Motor neuron (in vitro differentiated cells): ENCODE measurements around the gene PPFIA2. TPM values are rescaled to one million over a fixed set of nuclear protein-coding genes. Genes with fewer than 3 reads are reported as not detected.
A peak's percentile ranks its signal among the peaks of the same experiment; 100 is the strongest.

ENCODE experiments used
- ATAC-seq, 8 experiments: fragments of 200-7000 bp; cut with Tn5 transposase; replicated peaks in 6 of 8; 2 replicates each; pipeline ENCODE4 v1.8.0; 2021; ENCODE audit warnings: mild to moderate bottlenecking in 8 of 8, moderate library complexity in 8 of 8
- H3K27ac ChIP-seq, 2 donors: fragments of 250-450 bp; sonication (Bioruptor Pico); 2 replicates each; pipeline ENCODE4 v1.9.0; 2021; ENCODE audit warnings: antibody characterized with exemption in 2 of 2, mild to moderate bottlenecking in 2 of 2, moderate library complexity in 1 of 2
- H3K4me1 ChIP-seq, 2 donors: fragments of 250-450 bp; sonication (Bioruptor Pico); replicated peaks in 1 of 2; 2 replicates each; pipeline ENCODE4 v1.6.1; 2021; ENCODE audit warnings: antibody characterized with exemption in 2 of 2, mild to moderate bottlenecking in 2 of 2, moderate library complexity in 1 of 2
- H3K4me3 ChIP-seq, 5 donors: fragments of 250-450 bp; sonication (Bioruptor Pico); 2 replicates each; pipeline ENCODE4 v1.9.0; 2021; ENCODE audit warnings: antibody characterized with exemption in 5 of 5, mild to moderate bottlenecking in 5 of 5, moderate library complexity in 4 of 5
- WGBS, 10 experiments: fragments of 450-650 bp; shearing (Covaris generic); methylation state at CpG; one replicate each; pipeline ENCODE4 v1.0.0; 2022; 5-methylcytosine and 5-hydroxymethylcytosine counted together
- in situ Hi-C, 9 experiments: fragments of 400-800 bp; cut with MboI; loops; one replicate each; pipeline ENCODE4 v1.15.0; 2021; ENCODE audit warnings: low sequenced_read_pairs in 9 of 9, low pct_unique_long_range_greater_than_20kb in 2 of 9; ENCODE audit not compliant: unreplicated experiment in 9 of 9
- total RNA-seq, 8 experiments: library from RNA; unstranded; fragments of 300-600 nt; gene quantifications; 2 replicates each; pipeline versions ENCODE4 v1.2.3 to v1.2.4, GENCODE V29; 2022

Gene PPFIA2
- total RNA-seq, 8 experiments from 2014 or later = 8.0 to 65.2 (median 39.1) TPM

DNA sequence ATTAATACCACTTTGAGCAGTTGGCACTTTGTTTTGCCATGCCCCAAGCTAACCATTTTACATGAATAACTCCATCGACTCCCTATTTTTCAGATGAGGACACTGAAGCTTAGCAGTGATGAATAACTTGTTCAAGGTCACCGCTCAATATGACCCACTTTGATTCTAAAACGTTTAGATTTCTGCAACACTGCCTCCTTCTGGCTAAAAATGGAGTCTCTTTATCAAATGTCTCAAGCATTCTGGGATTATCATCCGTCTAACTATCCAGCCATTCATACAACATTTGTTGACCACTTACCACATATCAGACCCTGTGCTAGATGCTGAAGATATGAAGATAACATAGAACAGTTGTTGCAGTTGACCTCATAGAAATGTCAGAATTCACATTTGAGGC lies 298.0 kb downstream of the PPFIA2 start:
- Histone ChIP-seq H3K4me3 (no peak overlapping the region), H3K27ac (no peak overlapping the region), H3K4me1 (peaks cover 0 to 10% of the 10 kb centered on the region in 2 donors)
- ATAC-seq = no peak
- in situ Hi-C loops = loop anchor here in 1 of 9 experiments (25.0 kb wide), 1 partner anchor 151 kb away; no protein-coding TSS in a partner anchor
- 35 to 100% (median 69%) methylated on average over 1 to 4 of the region's 4 CpGs for WGBS, 10 experiments

DNA sequence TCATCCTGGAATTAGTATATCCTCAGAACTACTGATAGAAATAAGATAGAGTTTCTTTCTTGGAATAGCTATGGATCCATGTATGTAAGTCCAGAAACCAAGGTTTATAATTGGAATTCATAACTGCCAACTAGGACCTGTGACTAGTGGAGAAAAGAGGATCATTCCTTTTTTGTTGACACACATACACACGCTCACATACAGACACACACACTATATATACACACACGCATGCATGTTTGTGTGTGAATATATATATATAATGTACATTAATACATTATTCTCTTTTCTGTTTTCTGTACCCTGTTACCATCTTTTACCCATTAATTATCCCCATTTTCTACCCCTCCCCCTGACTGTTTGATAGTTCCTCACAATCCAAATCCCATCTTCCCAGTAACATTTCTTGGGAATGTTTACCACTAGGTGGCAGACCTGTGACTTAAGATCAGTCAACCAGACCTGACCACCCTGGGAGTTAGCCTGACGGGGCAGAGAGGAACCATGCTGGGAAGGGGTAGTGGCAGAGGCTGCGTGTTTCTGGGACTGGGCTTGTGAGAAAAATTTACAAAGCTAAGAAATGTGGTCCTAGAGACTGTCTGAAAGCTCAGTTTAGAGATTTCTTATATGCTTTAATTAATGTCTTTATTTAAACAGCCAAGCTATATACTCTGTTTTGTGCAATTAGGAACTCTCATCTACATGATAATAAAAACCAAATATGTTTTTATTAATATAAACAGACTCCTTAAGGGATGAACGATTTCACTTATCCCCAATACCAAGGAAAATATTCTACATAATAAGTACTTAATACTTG lies 308.0 kb downstream of the PPFIA2 start:
- in situ Hi-C loops = loop anchor here in 2 of 9 experiments (10.0 to 25.0 kb wide), 2 partner anchors 161 to 174 kb away; no protein-coding TSS in a partner anchor
- Histone ChIP-seq H3K4me3 (no peak overlapping the region), H3K4me1 (no peaks in the 10 kb centered on the region), H3K27ac (no peak overlapping the region)
- 21 to 100% (median 50%) methylated on average over 2 to 5 of the region's 5 CpGs for WGBS, 10 experiments
- peak in 5 of 8 experiments; percentile 41 to 96 (median 91) for ATAC-seq

DNA sequence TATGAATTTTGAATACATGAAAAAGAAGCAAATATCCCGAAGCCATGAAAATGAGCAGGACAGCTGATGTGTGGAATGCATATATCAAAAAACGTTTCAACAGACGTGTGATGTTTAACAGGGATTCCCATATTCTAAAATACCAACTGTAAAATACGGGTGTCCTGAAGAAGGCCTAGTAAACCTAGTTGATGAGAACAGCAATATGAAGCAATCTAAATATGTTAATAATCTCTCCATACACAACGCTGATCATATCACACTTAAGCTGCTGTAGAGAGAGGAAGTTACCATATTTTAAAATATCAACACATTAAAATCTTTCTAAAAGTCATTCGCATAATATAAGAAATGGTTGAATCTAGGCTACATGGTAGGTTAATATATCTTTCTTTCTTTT lies 317.5 kb downstream of the PPFIA2 start:
- WGBS, 10 experiments = 10 to 96% (median 63%) methylated on average over 2 to 6 of the region's 6 CpGs; no CpG with 5 or more reads in 1 of the 10 experiments
- Histone ChIP-seq H3K4me1 (no peaks in the 10 kb centered on the region), H3K4me3 (no peak overlapping the region), H3K27ac (no peak overlapping the region)
- ATAC-seq = peak in 1 of 8 experiments; percentile 94
- in situ Hi-C loops = no loop called here

DNA sequence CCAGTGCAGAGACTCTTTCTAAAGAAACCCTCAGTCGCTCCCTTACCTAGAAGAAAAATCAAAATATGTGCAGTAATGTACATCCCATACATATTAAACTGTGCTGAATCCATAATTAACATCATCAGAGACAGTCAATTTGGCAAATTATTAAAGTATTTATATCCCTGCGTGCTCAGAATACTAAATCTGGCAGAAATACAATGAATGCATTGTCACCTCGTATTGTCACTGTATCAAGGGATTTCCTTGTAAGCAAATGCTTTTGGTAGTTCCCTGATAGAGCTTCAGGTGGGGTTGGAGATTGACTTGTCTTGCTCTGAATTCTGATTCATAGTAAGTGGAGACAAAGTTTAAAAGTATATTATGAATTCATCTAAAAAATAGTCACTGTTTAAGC lies 319.1 kb downstream of the PPFIA2 start:
- Histone ChIP-seq H3K4me1 (no peaks in the 10 kb centered on the region), H3K27ac (no peak overlapping the region), H3K4me3 (no peak overlapping the region)
- in situ Hi-C loops = no loop called here
- 5 to 100% (median 64%) methylated on average over 1 to 3 of the region's 3 CpGs; no CpG with 5 or more reads in 2 of the 10 experiments for WGBS, 10 experiments
- no peak for ATAC-seq

DNA sequence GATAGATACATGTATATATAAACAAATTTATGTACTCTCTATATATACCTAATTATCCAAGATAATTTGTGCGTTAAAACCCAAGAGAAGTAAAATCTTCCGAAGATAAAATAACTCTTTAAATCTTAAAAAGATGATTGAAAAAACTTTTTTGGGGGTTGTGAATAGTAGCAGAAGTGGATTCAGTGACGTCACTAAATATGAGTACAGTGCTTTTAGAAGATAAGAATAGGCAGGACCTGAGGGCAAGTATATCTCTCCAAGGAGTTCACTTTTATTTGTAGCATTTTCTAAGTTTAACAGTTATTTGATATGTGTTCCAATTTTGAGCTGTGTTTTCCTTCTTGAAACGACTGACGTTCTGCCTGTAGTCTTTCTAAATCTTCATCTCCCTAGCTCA lies 319.8 kb downstream of the PPFIA2 start:
- in situ Hi-C loops = no loop called here

DNA sequence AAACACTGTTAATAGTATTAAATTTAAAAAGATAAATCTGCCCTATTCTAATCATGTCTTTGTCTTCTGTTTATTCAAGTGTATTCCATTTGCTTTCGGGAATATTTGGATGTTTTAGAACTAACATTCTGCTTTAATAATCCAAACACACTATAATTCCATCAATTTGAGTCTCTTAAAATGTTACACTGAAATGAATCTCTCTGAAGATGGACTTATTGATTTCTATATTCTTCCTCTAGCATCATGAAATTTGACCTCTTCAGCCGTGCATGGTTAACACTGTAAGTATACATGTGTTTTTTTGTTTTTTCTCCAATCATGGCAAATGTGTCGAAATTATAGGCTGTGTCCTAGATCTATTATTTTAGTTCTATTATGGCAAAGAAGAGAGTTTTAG lies 342.1 kb downstream of the PPFIA2 start:
- 10 to 84% (median 56%) methylated on average over 2 to 3 of the region's 3 CpGs for WGBS, 10 experiments
- no peak for ATAC-seq

More for the DNA sequence above, 319.8 kb downstream of the PPFIA2 start:
- WGBS, 10 experiments = 24 to 100% (median 92%) methylated on average over 1 to 5 of the region's 5 CpGs
- Histone ChIP-seq H3K4me3 (no peak overlapping the region), H3K4me1 (no peaks in the 10 kb centered on the region), H3K27ac (no peak overlapping the region)
- ATAC-seq = no peak

DNA sequence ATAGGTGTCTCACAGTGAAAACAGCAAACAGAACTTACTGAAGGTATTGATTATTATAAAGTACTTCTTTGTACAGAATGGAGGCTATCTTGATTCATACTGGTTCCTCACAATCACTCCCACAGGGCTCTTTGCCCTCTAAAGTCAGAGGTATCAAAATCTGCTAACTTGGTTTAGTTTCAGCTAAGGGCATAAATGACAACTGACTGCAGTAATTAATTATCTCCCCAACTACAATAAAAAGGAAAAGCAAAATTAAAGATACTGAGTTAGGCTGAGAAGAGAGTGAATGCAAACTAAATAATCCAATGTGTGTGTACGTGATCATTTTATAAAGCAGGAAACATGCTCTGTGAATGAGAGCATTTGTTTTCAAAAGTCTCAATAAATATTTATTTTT lies 342.6 kb downstream of the PPFIA2 start:
- in situ Hi-C loops = no loop called here
- H3K4me3 ChIP-seq = no peak overlapping the region

More for the DNA sequence above, 342.1 kb downstream of the PPFIA2 start:
- H3K4me3 ChIP-seq = no peak overlapping the region
- in situ Hi-C loops = no loop called here
- no peak overlapping the region for H3K27ac ChIP-seq
- H3K4me1 ChIP-seq = peaks cover 0 to 7% of the 10 kb centered on the region in 2 donors

DNA sequence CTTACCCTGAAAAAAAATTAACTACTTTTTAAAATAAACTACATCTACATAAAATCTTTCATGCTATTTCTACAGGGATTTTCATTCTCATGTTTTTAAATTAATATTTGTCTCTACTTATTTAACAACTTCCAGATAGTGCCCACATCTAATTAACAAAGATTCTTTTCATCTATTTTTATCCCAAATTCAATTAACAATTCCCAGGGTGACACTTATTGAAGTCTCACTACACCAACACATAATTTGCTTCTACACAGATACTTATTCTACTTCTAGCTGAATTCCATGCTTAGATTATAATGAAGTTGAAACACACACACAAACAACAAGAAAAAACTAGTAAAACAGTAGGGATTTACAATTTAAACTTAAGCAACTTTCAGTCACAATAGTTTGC lies 344.7 kb downstream of the PPFIA2 start:
- Histone ChIP-seq H3K4me1 (peaks cover 0 to 7% of the 10 kb centered on the region in 2 donors), H3K4me3 (no peak overlapping the region), H3K27ac (no peak overlapping the region)
- in situ Hi-C loops = no loop called here
- no peak for ATAC-seq

More for the DNA sequence above, 342.6 kb downstream of the PPFIA2 start:
- Histone ChIP-seq H3K4me1 (peaks cover 0 to 7% of the 10 kb centered on the region in 2 donors), H3K27ac (no peak overlapping the region)
- WGBS, 10 experiments = 14 to 100% (median 84%) methylated on average over 1 of the region's 1 CpG; no CpG with 5 or more reads in 1 of the 10 experiments
- no peak for ATAC-seq

DNA sequence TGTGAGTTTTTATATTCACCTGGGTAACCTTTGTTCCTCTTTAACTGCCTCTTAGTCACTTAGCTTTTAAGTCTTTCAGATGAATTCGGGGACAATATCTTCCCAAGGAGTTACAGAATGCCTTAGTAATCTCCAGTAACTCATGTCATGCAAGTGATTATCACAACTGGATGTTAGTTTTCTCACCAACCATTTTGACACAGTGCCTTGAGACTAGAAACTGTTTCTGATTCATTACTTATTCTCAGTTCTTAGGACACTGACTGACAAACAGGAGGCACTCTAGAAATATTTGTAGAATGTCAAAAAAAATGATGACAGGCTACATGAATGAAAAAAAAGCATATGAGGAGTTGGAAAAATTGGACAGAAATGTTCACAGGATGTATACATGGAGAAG lies 346.2 kb downstream of the PPFIA2 start:
- H3K27ac ChIP-seq = no peak overlapping the region
- ATAC-seq = no peak
- in situ Hi-C loops = no loop called here
- 0 to 80% (median 33%) methylated on average over 1 of the region's 1 CpG; no CpG with 5 or more reads in 2 of the 10 experiments for WGBS, 10 experiments
- H3K4me1 ChIP-seq = peaks cover 0 to 7% of the 10 kb centered on the region in 2 donors
- H3K4me3 ChIP-seq = no peak overlapping the region

DNA sequence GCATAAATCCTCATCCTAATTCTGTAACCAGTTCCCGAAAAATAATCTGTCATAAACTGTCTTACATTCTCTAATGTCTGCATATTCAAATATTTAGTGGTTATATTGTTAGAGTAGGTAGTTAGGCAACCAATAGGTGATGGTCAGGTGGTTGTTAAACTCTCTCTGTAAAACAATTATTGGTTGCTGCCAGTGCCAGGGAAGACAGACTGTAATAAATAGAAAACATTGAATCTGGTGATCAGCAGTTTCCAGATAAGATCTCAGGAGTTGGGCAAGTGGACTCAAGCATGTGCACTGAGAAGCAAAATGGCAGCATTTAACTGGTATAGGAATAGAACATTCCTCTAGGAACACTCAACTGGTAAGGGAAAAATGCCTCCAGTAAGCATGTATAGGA lies 355.8 kb downstream of the PPFIA2 start:
- H3K4me1 ChIP-seq = no peaks in the 10 kb centered on the region
- no peak overlapping the region for H3K27ac ChIP-seq
- 0 to 100% (median 100%) methylated on average over 1 of the region's 1 CpG; no CpG with 5 or more reads in 4 of the 10 experiments for whole genome bisulfite sequencing, 10 experiments
- H3K4me3 ChIP-seq = no peak overlapping the region
- in situ Hi-C loops = no loop called here
- ATAC-seq = no peak

DNA sequence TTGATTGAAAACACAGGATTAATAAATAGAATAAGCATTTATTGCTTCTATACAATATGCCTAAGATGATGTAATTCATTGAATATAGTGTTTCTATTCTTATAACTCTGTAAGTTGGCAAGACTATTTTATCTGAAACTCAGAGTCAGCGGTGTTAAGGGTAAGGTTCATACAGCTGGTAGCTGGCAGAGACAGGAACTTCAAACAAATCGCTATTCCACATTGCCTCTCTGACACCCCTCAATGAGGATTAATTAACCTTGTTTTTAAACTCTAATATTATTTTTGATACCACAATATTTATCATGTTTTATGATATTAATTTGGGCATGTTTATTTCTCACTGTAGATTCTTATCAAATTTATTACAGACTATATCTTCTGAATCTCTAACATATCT lies 357.9 kb downstream of the PPFIA2 start:
- in situ Hi-C loops = no loop called here
- 43 to 100% (median 86%) methylated on average over 1 to 2 of the region's 2 CpGs; no CpG with 5 or more reads in 2 of the 10 experiments for WGBS, 10 experiments
- ATAC-seq = no peak

DNA sequence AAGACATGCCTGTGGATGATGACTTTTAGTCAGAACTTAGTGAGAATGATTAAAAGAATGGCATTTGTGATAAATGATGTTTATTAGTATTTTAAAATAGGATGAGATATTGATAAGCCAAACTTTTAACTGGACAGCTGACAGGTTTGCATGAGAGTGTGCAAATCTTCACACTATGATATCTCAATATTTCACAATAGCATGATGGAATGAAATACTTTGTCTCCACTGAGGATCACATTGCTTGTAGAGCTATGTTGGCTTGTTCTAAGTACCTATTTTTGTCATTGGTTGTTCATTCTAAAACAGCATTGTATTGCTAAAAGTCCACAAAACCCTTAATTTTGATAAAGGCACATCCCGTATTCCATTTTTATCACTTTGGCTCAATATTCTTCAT lies 359.1 kb downstream of the PPFIA2 start:
- 30 to 100% (median 92%) methylated on average over 1 of the region's 1 CpG; no CpG with 5 or more reads in 1 of the 10 experiments for WGBS, 10 experiments

More for the DNA sequence above, 357.9 kb downstream of the PPFIA2 start:
- no peak overlapping the region for H3K4me3 ChIP-seq
- no peaks in the 10 kb centered on the region for H3K4me1 ChIP-seq
- no peak overlapping the region for H3K27ac ChIP-seq

DNA sequence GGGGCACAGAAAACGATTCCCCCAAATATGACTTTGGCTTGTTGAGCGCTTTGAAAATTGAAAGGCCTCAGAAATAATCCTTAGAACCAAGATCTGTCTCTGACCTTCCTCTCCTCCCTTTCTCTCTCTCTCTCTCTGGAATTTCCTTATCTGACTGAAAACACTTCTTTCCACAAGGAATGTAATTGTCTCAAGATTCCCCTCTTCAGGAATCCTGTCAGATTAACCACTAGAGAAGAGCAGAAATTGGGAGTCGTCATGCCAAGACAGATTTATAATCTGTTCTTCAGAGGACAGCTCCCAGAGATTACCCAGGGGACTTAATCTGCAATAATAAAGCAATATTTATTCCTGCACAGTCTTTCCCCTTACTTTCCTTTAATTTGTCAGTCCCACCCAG lies 363.7 kb downstream of the PPFIA2 start:
- Histone ChIP-seq H3K27ac (no peak overlapping the region), H3K4me1 (no peaks in the 10 kb centered on the region), H3K4me3 (no peak overlapping the region)
- in situ Hi-C loops = no loop called here
- 0 to 100% (median 67%) methylated on average over 1 to 3 of the region's 3 CpGs; no CpG with 5 or more reads in 1 of the 10 experiments for WGBS, 10 experiments
- no peak for ATAC-seq

More for the DNA sequence above, 359.1 kb downstream of the PPFIA2 start:
- no peak for ATAC-seq
- in situ Hi-C loops = no loop called here
- Histone ChIP-seq H3K4me1 (no peaks in the 10 kb centered on the region), H3K27ac (no peak overlapping the region), H3K4me3 (no peak overlapping the region)
